K562 (cell line): Measurements from ENCODE around the gene KAT2B. TPM values are rescaled to one million over a fixed set of nuclear protein-coding genes. Genes with fewer than 3 reads are reported as not detected.
A peak's percentile ranks its signal among the peaks of the same experiment; 100 is the strongest.

Experiments used
- CHD2 ChIP-seq: IDR thresholded peaks from 2 replicates; pipeline ENCODE4 v1.6.1; 2011; ENCODE audit warnings: low read depth, low read length
- CTBP1 ChIP-seq: fragments of 450-650 bp; IDR thresholded peaks from 2 replicates; pipeline ENCODE4 v1.6.1; 2016; ENCODE audit warnings: borderline replicate concordance
- EHMT2 ChIP-seq: fragments of 450-650 bp; IDR thresholded peaks from 2 replicates; pipeline ENCODE4 v1.6.1; 2018; ENCODE audit warnings: antibody characterized with exemption
- GATA2 ChIP-seq: sonication (generic); formaldehyde crosslinking; IDR thresholded peaks from 2 replicates; pipeline ENCODE4 v1.4.0; 2020; ENCODE audit warnings: mild to moderate bottlenecking, missing genetic modification reagents
- GATAD2A ChIP-seq: fragments of 450-650 bp; IDR thresholded peaks from 2 replicates; pipeline ENCODE4 v1.6.1; 2017
- NFIC ChIP-seq: fragments of 450-650 bp; IDR thresholded peaks from 2 replicates; pipeline ENCODE4 v1.6.1; 2017; ENCODE audit warnings: mild to moderate bottlenecking, inconsistent platforms
- NR2C2 ChIP-seq, 2 experiments: fragments of 200-800 bp in 1 of 2; sonication (Bioruptor generic) in 1 of 2; sonication (generic) in 1 of 2; formaldehyde crosslinking in 1 of 2; IDR thresholded peaks; 2 replicates each; pipeline versions ENCODE4 v1.6.1 to v1.8.0; 2016 to 2022; ENCODE audit warnings: mild to moderate bottlenecking in 1 of 2, missing compliant biosample characterization in 1 of 2, missing genetic modification characterization in 1 of 2, missing genetic modification reagents in 1 of 2
- PHB2 ChIP-seq: fragments of 450-650 bp; IDR thresholded peaks from 2 replicates; pipeline ENCODE4 v1.6.1; 2017; ENCODE audit warnings: low read depth
- PTRF ChIP-seq: fragments of 450-650 bp; IDR thresholded peaks from 2 replicates; pipeline ENCODE4 v1.6.1; 2016; ENCODE audit warnings: mild to moderate bottlenecking, missing genetic modification characterization, missing compliant biosample characterization
- RBM25 ChIP-seq: fragments of 200-400 bp; formaldehyde crosslinking; IDR thresholded peaks from 2 replicates; pipeline ENCODE4 v1.6.1; 2018; ENCODE audit warnings: low read length, low read depth, moderate library complexity; ENCODE audit not compliant: severe bottlenecking
- RCOR1 ChIP-seq, 2 experiments: IDR thresholded peaks; 2 replicates each; pipeline ENCODE4 v1.6.1; 2012; ENCODE audit warnings: low read depth in 2 of 2, low read length in 2 of 2, borderline replicate concordance in 1 of 2, improper control_type of control experiment in 1 of 2
- RFX7 ChIP-seq: fragments of 250-450 bp; sonication (Bioruptor Pico); IDR thresholded peaks from 2 replicates; pipeline ENCODE4 v1.5.1; 2021; ENCODE audit warnings: mild to moderate bottlenecking
- SIX5 ChIP-seq, 2 experiments: IDR thresholded peaks; 2 replicates each; pipeline ENCODE4 v1.6.1; 2011; ENCODE audit warnings: low read length in 2 of 2, borderline replicate concordance in 1 of 2, low read depth in 1 of 2, mild to moderate bottlenecking in 1 of 2, moderate library complexity in 1 of 2; ENCODE audit not compliant: insufficient read depth in 1 of 2
- SMARCA5 ChIP-seq: fragments of 450-650 bp; IDR thresholded peaks from 2 replicates; pipeline ENCODE4 v1.6.1; 2016
- TAL1 ChIP-seq: fragments of 450-650 bp; IDR thresholded peaks from 2 replicates; pipeline ENCODE4 v1.6.1; 2016; ENCODE audit warnings: mild to moderate bottlenecking
- ZEB2 ChIP-seq: fragments of 450-650 bp; IDR thresholded peaks from 2 replicates; pipeline ENCODE4 v1.6.1; 2016
- ZKSCAN8 ChIP-seq: fragments of 200-800 bp; sonication (Bioruptor generic); IDR thresholded peaks from 2 replicates; pipeline ENCODE4 v1.6.1; 2016; ENCODE audit warnings: missing genetic modification characterization, missing compliant biosample characterization
- ZNF282 ChIP-seq: sonication (generic); formaldehyde crosslinking; IDR thresholded peaks from 2 replicates; pipeline ENCODE4 v1.8.1; 2023; ENCODE audit warnings: missing genetic modification reagents
- ZNF316 ChIP-seq: fragments of 450-650 bp; IDR thresholded peaks from 2 replicates; pipeline ENCODE4 v1.6.1; 2016
- ZNF384 ChIP-seq: IDR thresholded peaks from 2 replicates; pipeline ENCODE4 v1.6.1; 2012; ENCODE audit warnings: low read depth, low read length, improper control_type of control experiment
- polyA plus RNA-seq, 8 experiments: library from polyadenylated mRNA; depleted of rRNA in 4 of 8; stranded (reverse) in 5 of 8; unstranded in 3 of 8; fragments of >200 nt; fragmentation: Nextera tagmentation in 2 of 8; fragmentation: Illumina TruSeq in 1 of 8; extraction: Ambion mirVana in 2 of 8; extraction: Trizol in 1 of 8; gene quantifications; 2 replicates each; pipeline versions ENCODE4 v1.2.1 to v1.2.3, GENCODE V29; 2011 to 2014; ENCODE audit warnings: inconsistent platforms in 1 of 8, missing spikeins in 1 of 8
- total RNA-seq, 7 experiments: library from RNA; depleted of rRNA in 6 of 7; stranded (reverse); fragments of >200 nt in 6 of 7; fragmentation: Illumina TruSeq in 2 of 7; extraction: Trizol in 2 of 7; gene quantifications; 2 replicates each; pipeline versions ENCODE4 v1.2.1 to v1.2.3, GENCODE V29; 2011 to 2021; ENCODE audit warnings: low replicate concordance in 1 of 7
- TF ChIP-seq, protein P1 (sequence below), 2 experiments: fragments of 450-650 bp; conservative IDR thresholded peaks; 2 replicates each; pipeline ENCODE4 v1.6.1; 2017; ENCODE audit warnings: mild to moderate bottlenecking in 2 of 2, moderate library complexity in 2 of 2
- TF ChIP-seq, protein P2 (sequence below): fragments of 450-650 bp; IDR thresholded peaks from 2 replicates; pipeline ENCODE4 v1.6.1; 2016; ENCODE audit warnings: antibody characterized with exemption
- TF ChIP-seq, protein P3 (sequence below): IDR thresholded peaks from 2 replicates; pipeline ENCODE4 v1.6.1; 2014; ENCODE audit warnings: antibody characterized with exemption
- TF ChIP-seq, protein P4 (sequence below): sonication (generic); formaldehyde crosslinking; IDR thresholded peaks from 2 replicates; pipeline ENCODE4 v1.8.0; 2022; ENCODE audit warnings: mild to moderate bottlenecking, low read depth, missing genetic modification reagents

Gene KAT2B
- total and polyA plus RNA-seq, 9 of the 15 experiments (the other 6 are each of a cell fraction or from before 2014, with no cell fraction given), result 3.3 to 14.9 (median 12.2) TPM

DNA sequence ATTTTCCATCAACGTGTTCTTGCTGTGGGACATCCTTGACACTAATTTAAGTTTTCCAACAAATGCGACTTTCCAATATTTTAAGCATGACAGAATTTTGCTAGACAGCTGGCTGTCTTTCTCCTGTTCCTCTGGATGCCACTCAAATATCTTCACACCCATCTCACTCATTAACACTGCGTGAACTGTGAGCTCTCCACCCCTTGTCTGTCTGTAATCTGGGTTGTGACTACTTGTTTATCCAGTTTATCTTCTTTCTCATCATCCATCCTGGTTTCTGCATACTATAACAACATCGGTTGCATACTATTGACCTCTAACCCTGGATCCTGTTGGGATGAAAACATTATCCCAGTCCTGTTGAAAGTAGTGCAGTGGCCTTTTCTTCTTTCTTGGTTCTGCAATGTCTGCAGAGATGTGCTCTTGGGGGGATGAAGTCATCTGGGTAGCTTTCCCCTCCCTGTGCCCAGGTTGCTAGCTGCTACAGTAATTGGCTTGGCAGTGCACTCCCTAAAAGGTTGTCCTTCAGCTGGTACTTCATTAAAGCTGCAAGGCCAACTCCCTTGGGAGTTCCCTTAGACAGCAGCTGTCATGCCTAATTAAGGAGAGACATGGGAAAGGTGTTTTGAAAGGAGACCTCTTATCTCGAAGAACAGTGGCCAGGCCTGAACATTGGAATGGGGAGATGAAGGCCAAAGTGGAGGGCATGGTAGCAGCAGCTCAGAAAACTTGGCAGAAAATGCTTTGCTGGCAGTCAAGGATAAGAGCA, 24.7 kb downstream of the KAT2B start (continued):
- TF ChIP-seq GATA2 (CRISPR knock-in tag), result peak; percentile 64; the same call in 1 of the 2 replicates
- TF ChIP-seq GATAD2A, result 0 out of 2 replicates have a peak, but pooled peaks have one; percentile 18
- peak; percentile 21; the same call in 1 of the 2 replicates for TF ChIP-seq PHB2
- no peak for TF ChIP-seq ZNF384
- TF ChIP-seq, protein P1, sequence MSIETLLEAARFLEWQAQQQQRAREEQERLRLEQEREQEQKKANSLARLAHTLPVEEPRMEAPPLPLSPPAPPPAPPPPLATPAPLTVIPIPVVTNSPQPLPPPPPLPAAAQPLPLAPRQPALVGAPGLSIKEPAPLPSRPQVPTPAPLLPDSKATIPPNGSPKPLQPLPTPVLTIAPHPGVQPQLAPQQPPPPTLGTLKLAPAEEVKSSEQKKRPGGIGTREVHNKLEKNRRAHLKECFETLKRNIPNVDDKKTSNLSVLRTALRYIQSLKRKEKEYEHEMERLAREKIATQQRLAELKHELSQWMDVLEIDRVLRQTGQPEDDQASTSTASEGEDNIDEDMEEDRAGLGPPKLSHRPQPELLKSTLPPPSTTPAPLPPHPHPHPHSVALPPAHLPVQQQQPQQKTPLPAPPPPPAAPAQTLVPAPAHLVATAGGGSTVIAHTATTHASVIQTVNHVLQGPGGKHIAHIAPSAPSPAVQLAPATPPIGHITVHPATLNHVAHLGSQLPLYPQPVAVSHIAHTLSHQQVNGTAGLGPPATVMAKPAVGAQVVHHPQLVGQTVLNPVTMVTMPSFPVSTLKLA (conservative IDR thresholded peaks at IDR 0.05), result 0 out of 4 replicates have a peak, but pooled peaks of 1 of the 2 experiments have one; percentile 26
- 0 out of 2 replicates have a peak, but pooled peaks have one; percentile 25 for TF ChIP-seq ZNF316
- no peak for TF ChIP-seq RFX7 (CRISPR knock-in tag)
- TF ChIP-seq, protein P2, sequence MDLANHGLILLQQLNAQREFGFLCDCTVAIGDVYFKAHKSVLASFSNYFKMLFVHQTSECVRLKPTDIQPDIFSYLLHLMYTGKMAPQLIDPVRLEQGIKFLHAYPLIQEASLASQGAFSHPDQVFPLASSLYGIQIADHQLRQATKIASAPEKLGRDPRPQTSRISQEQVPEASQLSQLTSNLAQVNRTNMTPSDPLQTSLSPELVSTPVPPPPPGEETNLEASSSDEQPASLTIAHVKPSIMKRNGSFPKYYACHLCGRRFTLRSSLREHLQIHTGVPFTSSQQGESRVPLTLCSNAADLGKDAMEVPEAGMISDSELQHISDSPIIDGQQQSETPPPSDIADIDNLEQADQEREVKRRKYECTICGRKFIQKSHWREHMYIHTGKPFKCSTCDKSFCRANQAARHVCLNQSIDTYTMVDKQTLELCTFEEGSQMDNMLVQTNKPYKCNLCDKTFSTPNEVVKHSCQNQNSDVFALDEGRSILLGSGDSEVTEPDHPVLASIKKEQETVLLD, result peak; percentile 28; the same call in 1 of the 2 replicates
- peak; percentile 77 for TF ChIP-seq EHMT2
- TF ChIP-seq SMARCA5, result 0 out of 2 replicates have a peak, but pooled peaks have one; percentile 17
- no peak for TF ChIP-seq ZKSCAN8 (CRISPR knock-in tag)
- TF ChIP-seq, protein P3, sequence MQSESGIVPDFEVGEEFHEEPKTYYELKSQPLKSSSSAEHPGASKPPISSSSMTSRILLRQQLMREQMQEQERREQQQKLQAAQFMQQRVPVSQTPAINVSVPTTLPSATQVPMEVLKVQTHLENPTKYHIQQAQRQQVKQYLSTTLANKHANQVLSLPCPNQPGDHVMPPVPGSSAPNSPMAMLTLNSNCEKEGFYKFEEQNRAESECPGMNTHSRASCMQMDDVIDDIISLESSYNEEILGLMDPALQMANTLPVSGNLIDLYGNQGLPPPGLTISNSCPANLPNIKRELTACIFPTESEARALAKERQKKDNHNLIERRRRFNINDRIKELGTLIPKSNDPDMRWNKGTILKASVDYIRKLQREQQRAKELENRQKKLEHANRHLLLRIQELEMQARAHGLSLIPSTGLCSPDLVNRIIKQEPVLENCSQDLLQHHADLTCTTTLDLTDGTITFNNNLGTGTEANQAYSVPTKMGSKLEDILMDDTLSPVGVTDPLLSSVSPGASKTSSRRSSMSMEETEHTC, result no peak
- TF ChIP-seq ZNF282 (CRISPR knock-in tag), result no peak
- peak; percentile 77 for TF ChIP-seq NFIC
- TF ChIP-seq RCOR1 (IDR thresholded peaks at IDR 0.05; ENCODE audit: borderline replicate concordance in 1 of 2, low read depth in 2 of 2, low read length in 2 of 2), result 0 out of 4 replicates have a peak, but pooled peaks of 1 of the 2 experiments have one; percentile 21
- no peak for TF ChIP-seq PTRF (tag)
- peak; percentile 50; the same call in 1 of the 2 replicates for TF ChIP-seq ZEB2
- TF ChIP-seq TAL1, result peak; percentile 85
- no peak for TF ChIP-seq NR2C2 (CRISPR knock-in tag; IDR thresholded peaks at IDR 0.05)
- TF ChIP-seq NR2C2 (tag; IDR thresholded peaks at IDR 0.05), result peak; percentile 33; the same call in 1 of the 2 replicates
- no peak for TF ChIP-seq SIX5 (IDR thresholded peaks at IDR 0.05; ENCODE audit: borderline replicate concordance in 1 of 2, insufficient read depth in 1 of 2, low read depth in 1 of 2, low read length in 2 of 2)
- no peak for TF ChIP-seq CHD2
- no peak for TF ChIP-seq RBM25
- TF ChIP-seq, protein P4, sequence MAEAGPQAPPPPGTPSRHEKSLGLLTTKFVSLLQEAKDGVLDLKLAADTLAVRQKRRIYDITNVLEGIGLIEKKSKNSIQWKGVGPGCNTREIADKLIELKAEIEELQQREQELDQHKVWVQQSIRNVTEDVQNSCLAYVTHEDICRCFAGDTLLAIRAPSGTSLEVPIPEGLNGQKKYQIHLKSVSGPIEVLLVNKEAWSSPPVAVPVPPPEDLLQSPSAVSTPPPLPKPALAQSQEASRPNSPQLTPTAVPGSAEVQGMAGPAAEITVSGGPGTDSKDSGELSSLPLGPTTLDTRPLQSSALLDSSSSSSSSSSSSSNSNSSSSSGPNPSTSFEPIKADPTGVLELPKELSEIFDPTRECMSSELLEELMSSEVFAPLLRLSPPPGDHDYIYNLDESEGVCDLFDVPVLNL (CRISPR knock-in tag), result no peak
- TF ChIP-seq CTBP1, result peak; percentile 29; the same call in 1 of the 2 replicates
